Uterus (tissue), 4 donors: ENCODE results near the gene ZNF823. TPM values are rescaled to one million over a fixed set of nuclear protein-coding genes. Genes with fewer than 3 reads are reported as not detected.

Experiments
- DNase-seq, 2 donors: peaks; one replicate each; pipeline ENCODE4 v3.0.0-alpha.2; 2019 to 2020
- H3K27ac ChIP-seq, 2 donors: fragments of 200-600 bp; sonication (generic); 1 replicate in 1 of 2; 2 replicates in 1 of 2; pipeline ENCODE4 v1.5.1; 2016 to 2018
- H3K27me3 ChIP-seq, 2 donors: fragments of 200-600 bp; sonication (generic); one replicate each; pipeline ENCODE4 v1.5.1; 2018 to 2019; ENCODE audit warnings: control low read depth in 1 of 2
- H3K36me3 ChIP-seq, 2 donors: fragments of 200-600 bp; sonication (generic); one replicate each; pipeline ENCODE4 v1.5.1; 2019; ENCODE audit warnings: control low read depth in 1 of 2
- H3K4me1 ChIP-seq, 2 donors: fragments of 200-600 bp; sonication (generic); one replicate each; pipeline ENCODE4 v1.5.1; 2018 to 2019; ENCODE audit warnings: control low read depth in 1 of 2
- H3K4me3 ChIP-seq, 2 donors: fragments of 200-600 bp; sonication (generic); 1 replicate in 1 of 2; 2 replicates in 1 of 2; pipeline ENCODE4 v1.5.1; 2018 to 2019; ENCODE audit warnings: mild to moderate bottlenecking in 1 of 2
- H3K9me3 ChIP-seq, 2 donors: fragments of 200-600 bp; sonication (generic); one replicate each; pipeline ENCODE4 v1.5.1; 2019; ENCODE audit warnings: control low read depth in 1 of 2
- CTCF ChIP-seq, 4 experiments: fragments of 200-600 bp in 2 of 4; fragments of 450-650 bp in 2 of 4; sonication (generic) in 2 of 4; IDR thresholded peaks; one replicate each; pipeline ENCODE4 v1.5.1; 2016 to 2019; ENCODE audit warnings: antibody characterized with exemption in 4 of 4, mild to moderate bottlenecking in 2 of 4, moderate library complexity in 1 of 4
- POLR2A ChIP-seq, 2 donors: fragments of 450-650 bp; IDR thresholded peaks; one replicate each; pipeline ENCODE4 v1.6.1; 2016; ENCODE audit warnings: antibody characterized with exemption in 2 of 2, mild to moderate bottlenecking in 1 of 2, moderate library complexity in 1 of 2
- intact Hi-C: fragments of 100-400 bp; cut with DNase I; formaldehyde crosslinking; loops from one replicate; pipeline ENCODE4 v1.15.1; 2023; ENCODE audit warnings: low total_unique reads
- total RNA-seq, 4 donors: library from RNA; depleted of rRNA in 3 of 4; stranded (reverse); fragments of >200 nt in 3 of 4; gene quantifications; one replicate each; pipeline versions ENCODE4 v1.1.0 to v1.2.4, GENCODE V29; 2014 to 2023
- donor health status: DM: yes; HTN: yes; CAD: no.

Gene ZNF823
- total RNA-seq, 4 donors from 2014 or later: 3.2 to 24.1 (median 20.0) TPM

DNA sequence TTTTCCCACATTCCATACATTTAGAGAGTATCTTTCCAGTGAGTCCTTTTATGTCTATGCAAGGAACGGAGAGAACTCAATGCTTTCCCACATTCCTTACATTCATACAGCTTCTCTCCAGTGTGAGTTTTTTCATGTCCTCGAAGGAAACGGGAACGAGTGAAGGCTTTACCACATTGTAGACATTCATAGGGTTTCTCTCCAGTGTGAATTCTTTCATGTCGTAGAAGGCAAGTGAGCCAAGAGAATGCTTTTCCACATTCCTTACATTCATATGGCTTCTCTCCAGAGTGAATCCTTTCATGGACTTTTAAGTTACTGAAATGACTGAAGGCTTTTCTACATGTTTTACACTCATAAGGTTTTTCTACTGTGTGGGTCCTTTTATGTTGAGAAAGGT, 17.1 kb downstream of the ZNF823 start:
- TF ChIP-seq CTCF (IDR thresholded peaks at IDR 0.05): no peak
- no peak for TF ChIP-seq POLR2A (IDR thresholded peaks at IDR 0.05)
- no peaks in the 10 kb centered on the region for H3K36me3 ChIP-seq
- H3K4me3 ChIP-seq: no peak overlapping the region
- DNase-seq: no peak
- H3K27ac ChIP-seq: no peak overlapping the region
- H3K9me3 ChIP-seq: no peaks in the 10 kb centered on the region
- intact Hi-C loops: no loop called here
- no peaks in the 10 kb centered on the region for H3K4me1 ChIP-seq
- H3K27me3 ChIP-seq: no peaks in the 10 kb centered on the region

GRCh38 chr19:11710313-11710712, 28.4 kb downstream of the ZNF823 start:
- no peak for DNase-seq
- no peaks in the 10 kb centered on the region for H3K4me1 ChIP-seq
- intact Hi-C loops: no loop called here
- no peaks in the 10 kb centered on the region for H3K36me3 ChIP-seq
- H3K27ac ChIP-seq: no peak overlapping the region
- no peak overlapping the region for H3K4me3 ChIP-seq
- H3K27me3 ChIP-seq: no peaks in the 10 kb centered on the region
- no peaks in the 10 kb centered on the region for H3K9me3 ChIP-seq
- TF ChIP-seq POLR2A (IDR thresholded peaks at IDR 0.05) (no peak), CTCF (IDR thresholded peaks at IDR 0.05) (no peak)

DNA sequence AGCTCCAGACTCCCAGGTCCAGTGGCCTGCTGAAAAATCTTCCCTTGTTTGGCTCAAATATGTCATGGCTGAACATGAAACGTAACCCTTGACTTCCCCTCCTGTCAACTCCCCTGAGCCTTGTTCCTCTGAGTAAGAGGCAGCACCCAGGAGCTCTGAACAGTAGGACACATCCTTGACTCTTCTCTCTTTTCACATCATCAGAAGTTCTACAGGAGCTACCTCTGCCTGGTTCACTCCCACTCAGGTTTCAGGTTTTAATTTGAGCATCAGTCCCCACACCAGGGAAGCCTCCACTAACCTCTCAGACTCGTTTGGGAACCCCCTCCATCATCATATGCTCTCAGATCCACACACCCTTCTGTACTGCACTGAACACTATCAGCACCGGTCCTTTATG, 30.3 kb downstream of the ZNF823 start:
- Histone ChIP-seq H3K4me3 (no peak overlapping the region), H3K27me3 (no peaks in the 10 kb centered on the region), H3K4me1 (no peaks in the 10 kb centered on the region), H3K27ac (no peak overlapping the region), H3K36me3 (no peaks in the 10 kb centered on the region), H3K9me3 (no peaks in the 10 kb centered on the region)
- no peak for DNase-seq
- intact Hi-C loops: no loop called here
- TF ChIP-seq POLR2A (IDR thresholded peaks at IDR 0.05) (no peak), CTCF (IDR thresholded peaks at IDR 0.05) (no peak)

DNA sequence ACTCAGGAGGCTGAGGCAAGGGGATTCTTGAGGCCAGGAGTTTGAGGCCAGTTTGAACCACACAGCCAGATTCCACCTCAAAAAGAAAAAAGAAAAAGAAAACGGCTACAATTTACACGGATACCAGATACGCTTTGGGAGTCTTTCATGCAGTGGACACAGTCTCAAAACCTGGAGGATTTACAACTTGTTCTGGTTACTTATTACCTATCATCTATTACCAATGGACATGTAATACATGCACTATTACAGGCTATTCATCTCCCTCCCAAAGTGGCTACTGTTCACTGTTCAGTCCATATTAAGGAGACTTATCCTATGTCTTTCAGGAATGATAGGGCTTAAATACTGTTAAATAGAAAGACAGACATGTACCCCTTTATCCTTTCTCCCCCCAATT, 33.3 kb downstream of the ZNF823 start:
- H3K36me3 ChIP-seq: no peaks in the 10 kb centered on the region
- no peaks in the 10 kb centered on the region for H3K9me3 ChIP-seq
- H3K27me3 ChIP-seq: no peaks in the 10 kb centered on the region
- no peak overlapping the region for H3K27ac ChIP-seq
- intact Hi-C loops: no loop called here
- no peak overlapping the region for H3K4me3 ChIP-seq
- no peak for DNase-seq
- TF ChIP-seq CTCF (IDR thresholded peaks at IDR 0.05) (no peak), POLR2A (IDR thresholded peaks at IDR 0.05) (no peak)
- no peaks in the 10 kb centered on the region for H3K4me1 ChIP-seq

- H3K27me3 ChIP-seq: no peaks in the 10 kb centered on the region
- H3K27ac ChIP-seq: no peak overlapping the region
- no peaks in the 10 kb centered on the region for H3K9me3 ChIP-seq
- H3K36me3 ChIP-seq: no peaks in the 10 kb centered on the region
- H3K4me3 ChIP-seq: no peak overlapping the region
- H3K4me1 ChIP-seq: no peaks in the 10 kb centered on the region
- intact Hi-C loops: no loop called here
- no peak for DNase-seq
- no peak for TF ChIP-seq CTCF (IDR thresholded peaks at IDR 0.05)
- no peak for TF ChIP-seq POLR2A (IDR thresholded peaks at IDR 0.05)
These were observed 34.1 kb downstream of the ZNF823 start for GRCh38 chr19:11704626-11705025.
